GM12874 (cell line): Measurements from ENCODE around the gene ANKRD24.
A peak's percentile ranks its signal among the peaks of the same experiment; 100 is the strongest.

ENCODE experiments used
- CTCF ChIP-seq: IDR thresholded peaks from 2 replicates; pipeline ENCODE4 v1.5.1; 2011; ENCODE audit warnings: low read depth, mild to moderate bottlenecking, control low read depth, low read length, moderate library complexity; ENCODE audit not compliant: insufficient read depth

Gene ANKRD24

GRCh38 chr19:4198467-4199126 is 16.1 kb downstream of the ANKRD24 start:
- TF ChIP-seq CTCF = no peak

- no peak for TF ChIP-seq CTCF
Measured at GRCh38 chr19:4199699-4200293, 17.3 kb downstream of the ANKRD24 start.

- no peak for TF ChIP-seq CTCF
Measured at GRCh38 chr19:4200940-4201542, 18.6 kb downstream of the ANKRD24 start.

GRCh38 chr19:4201798-4202197 is 19.3 kb downstream of the ANKRD24 start:
- TF ChIP-seq CTCF = no peak

GRCh38 chr19:4206818-4207484 is 24.5 kb downstream of the ANKRD24 start:
- peak; percentile 42 for TF ChIP-seq CTCF

GRCh38 chr19:4208385-4209094 is 26.1 kb downstream of the ANKRD24 start:
- peak; percentile 80 for TF ChIP-seq CTCF
